ENCODE data around the gene ARPC5. TPM values are rescaled to one million over a fixed set of nuclear protein-coding genes. Genes with fewer than 3 reads are reported as not detected.
"Not testable (repeated sequence)": the region's sequence is repeated elsewhere in the genome, so short reads cannot be mapped to it uniquely, and the experiment has no call there.

ARPC5 gene
- total RNA-seq, 1 donor from 2014 or later, result 193 TPM

- Mint-ChIP-seq H3K4me1 (peaks cover 26% of the 10 kb centered on the region), H3K36me3 (ENCODE audit: low read depth) (peaks cover 20% of the 10 kb centered on the region), H3K4me3 (no peak overlapping the region), H3K27ac (no peak overlapping the region), H3K27me3 (no peaks in the 10 kb centered on the region), H3K9me3 (no peaks in the 10 kb centered on the region)
- intact Hi-C loops (cut with micrococcal nuclease), result no loop called here
- no peak for DNase-seq
- no peak for TF ChIP-seq CTCF (IDR thresholded peaks at IDR 0.05)
- no peak for ATAC-seq (ENCODE audit: low read depth)
- POLR2A ChIA-PET, result interaction anchor here (1.2 kb wide), 1 partner anchor 30 kb away, joined by 3 read pairs; the partner anchor contains the start of gene NCF2
- CTCF ChIA-PET, result interaction anchor here (0.9 to 1.4 kb wide), 3 partner anchors 13 to 76 kb away, joined by 3 read pairs; no protein-coding TSS in a partner anchor
Measured at GRCh38 chr1:183620311-183620710, 15.3 kb downstream of the ARPC5 start.

GRCh38 chr1:183619781-183620180 is 15.8 kb downstream of the ARPC5 start:
- no peak overlapping the region for H3K27ac Mint-ChIP-seq
- DNase-seq, result no peak
- POLR2A ChIA-PET, result interaction anchor here (0.6 to 1.2 kb wide), 2 partner anchors 29 to 147 kb away, joined by 3 read pairs; partner anchors contain the start of genes NCF2 and SMG7
- intact Hi-C loops (cut with micrococcal nuclease), result no loop called here
- H3K4me1 Mint-ChIP-seq, result peaks cover 26% of the 10 kb centered on the region
- H3K4me3 Mint-ChIP-seq, result no peak overlapping the region
- no peak for ATAC-seq (ENCODE audit: low read depth)
- H3K36me3 Mint-ChIP-seq (ENCODE audit: low read depth), result peaks cover 15% of the 10 kb centered on the region
- H3K9me3 Mint-ChIP-seq, result no peaks in the 10 kb centered on the region
- CTCF ChIA-PET, result interaction anchor here (1.2 kb wide), 1 partner anchor 14 kb away, joined by 3 read pairs; no protein-coding TSS in a partner anchor
- H3K27me3 Mint-ChIP-seq, result no peaks in the 10 kb centered on the region
- no peak for TF ChIP-seq CTCF (IDR thresholded peaks at IDR 0.05)

- CTCF ChIA-PET, result interaction anchor here (1.4 kb wide), 1 partner anchor 9 kb away, joined by 3 read pairs; no protein-coding TSS in a partner anchor
- H3K27me3 Mint-ChIP-seq; intact Hi-C loops (cut with micrococcal nuclease); POLR2A ChIA-PET; H3K27ac Mint-ChIP-seq; ATAC-seq (ENCODE audit: low read depth); H3K4me3 Mint-ChIP-seq; H3K9me3 Mint-ChIP-seq; DNase-seq; H3K36me3 Mint-ChIP-seq (ENCODE audit: low read depth): not testable (repeated sequence)
- peaks cover 22% of the 10 kb centered on the region for H3K4me1 Mint-ChIP-seq
Measured at GRCh38 chr1:183618202-183618601, 17.4 kb downstream of the ARPC5 start.

- POLR2A ChIA-PET, result interaction anchor here (1.0 kb wide), 1 partner anchor 23 kb away, joined by 3 read pairs; no protein-coding TSS in a partner anchor
- ATAC-seq (ENCODE audit: low read depth); H3K4me3 Mint-ChIP-seq; H3K9me3 Mint-ChIP-seq; DNase-seq; H3K27ac Mint-ChIP-seq; intact Hi-C loops (cut with micrococcal nuclease); H3K36me3 Mint-ChIP-seq (ENCODE audit: low read depth); H3K27me3 Mint-ChIP-seq: not testable (repeated sequence)
- peaks cover 19% of the 10 kb centered on the region for H3K4me1 Mint-ChIP-seq
- CTCF ChIA-PET, result interaction anchor here (1.5 kb wide), 1 partner anchor 23 kb away, joined by 4 read pairs; the partner anchor contains the start of gene NCF2
Measured at GRCh38 chr1:183612975-183613374, 22.6 kb downstream of the ARPC5 start.

- Mint-ChIP-seq H3K27me3 (no peaks in the 10 kb centered on the region), H3K36me3 (ENCODE audit: low read depth) (no peaks in the 10 kb centered on the region), H3K4me1 (peaks cover 24% of the 10 kb centered on the region), H3K9me3 (no peaks in the 10 kb centered on the region), H3K4me3 (no peak overlapping the region), H3K27ac (no peak overlapping the region)
- no peak for DNase-seq
- ATAC-seq (ENCODE audit: low read depth), result no peak
- intact Hi-C loops (cut with micrococcal nuclease), result no loop called here
- no peak for TF ChIP-seq CTCF (IDR thresholded peaks at IDR 0.05)
- ChIA-PET POLR2A (interaction anchor here (1.0 kb wide), 1 partner anchor 23 kb away, joined by 3 read pairs; no protein-coding TSS in a partner anchor), CTCF (interaction anchor here (1.5 kb wide), 1 partner anchor 22 kb away, joined by 4 read pairs; the partner anchor contains the start of gene NCF2)
Measured at GRCh38 chr1:183612407-183612806, 23.2 kb downstream of the ARPC5 start.

GRCh38 chr1:183611021-183611420 is 24.6 kb downstream of the ARPC5 start:
- H3K36me3 Mint-ChIP-seq (ENCODE audit: low read depth), result no peaks in the 10 kb centered on the region

More at GRCh38 chr1:183611021-183611420, 24.6 kb downstream of the ARPC5 start:
- Mint-ChIP-seq H3K4me3 (no peak overlapping the region), H3K9me3 (no peaks in the 10 kb centered on the region), H3K4me1 (peaks cover 31% of the 10 kb centered on the region), H3K27ac (no peak overlapping the region), H3K27me3 (no peaks in the 10 kb centered on the region)
- ATAC-seq (ENCODE audit: low read depth), result no peak
- intact Hi-C loops (cut with micrococcal nuclease), result no loop called here
- DNase-seq, result no peak
- TF ChIP-seq CTCF (IDR thresholded peaks at IDR 0.05), result no peak
- CTCF ChIA-PET, result no interaction called here
- POLR2A ChIA-PET, result no interaction called here

Measured in activated B cell treated with CpG ODN at 0.5 μM for 24 hours (primary cell).